A549 treated with GW870086 at 1 μM for 4 hours (cell line): ENCODE measurements around the gene SUCLG1. TPM values are rescaled to one million over a fixed set of nuclear protein-coding genes. Genes with fewer than 3 reads are reported as not detected.

ENCODE experiments used
- total RNA-seq: library from RNA; stranded (reverse); fragments of 200-300 nt; extraction: Qiagen RNA extraction; gene quantifications from 5 replicates; pipeline ENCODE4 v1.2.3, GENCODE V29; 2022; ENCODE audit warnings: low read depth

Gene SUCLG1
- total RNA-seq = 88.2 to 103 TPM (median 95.7 TPM) in 5 replicates

GRCh38 chr2:84459018-84459943 is at the start of gene SUCLG1:
TSS of gene SUCLG1 (minus strand) at chr2:84459280. CDS start at chr2:84459269, 11 bp downstream.

Other genes with a start within 250 kb of the SUCLG1 start
- gene DNAH6, start 57.2 kb upstream of the SUCLG1 start, total RNA-seq = 0.03 to 0.10 TPM (median 0.07 TPM) in 4 of 5 replicates, not detected in the other